ENCODE measurements around the gene DOCK10.

The DOCK10 gene

GRCh38 chr2:224875841-224876240 is 166.4 kb downstream of the DOCK10 start:
- Histone ChIP-seq H3K4me1 (ENCODE audit: control insufficient read depth, insufficient read depth, low read length) (no peaks in the 10 kb centered on the region), H3K36me3 (ENCODE audit: control insufficient read depth in 2 of 2, insufficient read depth in 1 of 2, low read length in 2 of 2) (no peaks in the 10 kb centered on the region), H3K9me3 (ENCODE audit: control insufficient read depth, insufficient read depth, low read depth, low read length) (no peaks in the 10 kb centered on the region), H3K4me3 (ENCODE audit: low read depth, low read length) (no peak overlapping the region), H3K27ac (ENCODE audit: extremely low read depth, low read depth, low read length) (no peak overlapping the region)
- no peak for TF ChIP-seq ZNF623 (tag by site-specific recombination; IDR thresholded peaks at IDR 0.05)
- no peak for TF ChIP-seq PATZ1 (tag by site-specific recombination; IDR thresholded peaks at IDR 0.05)
- POLR2A ChIA-PET, result no interaction called here
- CTCF ChIA-PET, result no interaction called here

- Histone ChIP-seq H3K4me1 (ENCODE audit: control insufficient read depth, insufficient read depth, low read length) (no peaks in the 10 kb centered on the region), H3K36me3 (ENCODE audit: control insufficient read depth in 2 of 2, insufficient read depth in 1 of 2, low read length in 2 of 2) (no peaks in the 10 kb centered on the region), H3K27ac (ENCODE audit: extremely low read depth, low read depth, low read length) (no peak overlapping the region), H3K9me3 (ENCODE audit: control insufficient read depth, insufficient read depth, low read depth, low read length) (no peaks in the 10 kb centered on the region), H3K4me3 (ENCODE audit: low read depth, low read length) (no peak overlapping the region)
- TF ChIP-seq ZNF239 (tag by site-specific recombination; IDR thresholded peaks at IDR 0.05) (no peak), KLF7 (tag by site-specific recombination; IDR thresholded peaks at IDR 0.05; ENCODE audit: borderline replicate concordance) (no peak), ZNF768 (tag by site-specific recombination; IDR thresholded peaks at IDR 0.05) (no peak), KLF1 (tag by site-specific recombination; IDR thresholded peaks at IDR 0.05) (no peak), ZBTB49 (tag by site-specific recombination; IDR thresholded peaks at IDR 0.05; ENCODE audit: low read depth) (no peak), SCRT1 (tag by site-specific recombination; IDR thresholded peaks at IDR 0.05; ENCODE audit: borderline replicate concordance) (no peak), ZNF626 (tag by site-specific recombination; IDR thresholded peaks at IDR 0.05) (no peak)
- TF ChIP-seq, protein P1, sequence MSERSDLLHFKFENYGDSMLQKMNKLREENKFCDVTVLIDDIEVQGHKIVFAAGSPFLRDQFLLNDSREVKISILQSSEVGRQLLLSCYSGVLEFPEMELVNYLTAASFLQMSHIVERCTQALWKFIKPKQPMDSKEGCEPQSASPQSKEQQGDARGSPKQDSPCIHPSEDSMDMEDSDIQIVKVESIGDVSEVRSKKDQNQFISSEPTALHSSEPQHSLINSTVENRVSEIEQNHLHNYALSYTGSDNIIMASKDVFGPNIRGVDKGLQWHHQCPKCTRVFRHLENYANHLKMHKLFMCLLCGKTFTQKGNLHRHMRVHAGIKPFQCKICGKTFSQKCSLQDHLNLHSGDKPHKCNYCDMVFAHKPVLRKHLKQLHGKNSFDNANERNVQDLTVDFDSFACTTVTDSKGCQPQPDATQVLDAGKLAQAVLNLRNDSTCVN (tag by site-specific recombination; optimal IDR thresholded peaks at IDR 0.05), result no peak
- ChIA-PET POLR2A (no interaction called here), CTCF (no interaction called here)
Measured at GRCh38 chr2:224875153-224875552, 167.1 kb downstream of the DOCK10 start.

GRCh38 chr2:224871813-224872212 is 170.5 kb downstream of the DOCK10 start:
- H3K4me3 ChIP-seq (ENCODE audit: low read depth, low read length), result no peak overlapping the region
- H3K9me3 ChIP-seq (ENCODE audit: control insufficient read depth, insufficient read depth, low read depth, low read length), result no peaks in the 10 kb centered on the region
- ChIA-PET CTCF (no interaction called here), POLR2A (interaction anchor here (0.5 kb wide), 1 partner anchor 142 kb away, joined by 4 read pairs; no protein-coding TSS in a partner anchor)
- no peaks in the 10 kb centered on the region for H3K36me3 ChIP-seq (ENCODE audit: control insufficient read depth in 2 of 2, insufficient read depth in 1 of 2, low read length in 2 of 2)
- no peaks in the 10 kb centered on the region for H3K4me1 ChIP-seq (ENCODE audit: control insufficient read depth, insufficient read depth, low read length)
- H3K27ac ChIP-seq (ENCODE audit: extremely low read depth, low read depth, low read length), result no peak overlapping the region
- no peak for TF ChIP-seq ZFP69B (tag by site-specific recombination; IDR thresholded peaks at IDR 0.05)
- no peak for TF ChIP-seq KLF9 (tag by site-specific recombination; IDR thresholded peaks at IDR 0.05; ENCODE audit: low read depth)
- TF ChIP-seq, protein P2, sequence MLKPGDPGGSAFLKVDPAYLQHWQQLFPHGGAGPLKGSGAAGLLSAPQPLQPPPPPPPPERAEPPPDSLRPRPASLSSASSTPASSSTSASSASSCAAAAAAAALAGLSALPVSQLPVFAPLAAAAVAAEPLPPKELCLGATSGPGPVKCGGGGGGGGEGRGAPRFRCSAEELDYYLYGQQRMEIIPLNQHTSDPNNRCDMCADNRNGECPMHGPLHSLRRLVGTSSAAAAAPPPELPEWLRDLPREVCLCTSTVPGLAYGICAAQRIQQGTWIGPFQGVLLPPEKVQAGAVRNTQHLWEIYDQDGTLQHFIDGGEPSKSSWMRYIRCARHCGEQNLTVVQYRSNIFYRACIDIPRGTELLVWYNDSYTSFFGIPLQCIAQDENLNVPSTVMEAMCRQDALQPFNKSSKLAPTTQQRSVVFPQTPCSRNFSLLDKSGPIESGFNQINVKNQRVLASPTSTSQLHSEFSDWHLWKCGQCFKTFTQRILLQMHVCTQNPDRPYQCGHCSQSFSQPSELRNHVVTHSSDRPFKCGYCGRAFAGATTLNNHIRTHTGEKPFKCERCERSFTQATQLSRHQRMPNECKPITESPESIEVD (tag by site-specific recombination; IDR thresholded peaks at IDR 0.05), result no peak
- no peak for TF ChIP-seq ZNF16 (tag by site-specific recombination; IDR thresholded peaks at IDR 0.05; ENCODE audit: low read depth)
- no peak for TF ChIP-seq ZNF175 (tag by site-specific recombination; IDR thresholded peaks at IDR 0.05)
- TF ChIP-seq, protein P3, sequence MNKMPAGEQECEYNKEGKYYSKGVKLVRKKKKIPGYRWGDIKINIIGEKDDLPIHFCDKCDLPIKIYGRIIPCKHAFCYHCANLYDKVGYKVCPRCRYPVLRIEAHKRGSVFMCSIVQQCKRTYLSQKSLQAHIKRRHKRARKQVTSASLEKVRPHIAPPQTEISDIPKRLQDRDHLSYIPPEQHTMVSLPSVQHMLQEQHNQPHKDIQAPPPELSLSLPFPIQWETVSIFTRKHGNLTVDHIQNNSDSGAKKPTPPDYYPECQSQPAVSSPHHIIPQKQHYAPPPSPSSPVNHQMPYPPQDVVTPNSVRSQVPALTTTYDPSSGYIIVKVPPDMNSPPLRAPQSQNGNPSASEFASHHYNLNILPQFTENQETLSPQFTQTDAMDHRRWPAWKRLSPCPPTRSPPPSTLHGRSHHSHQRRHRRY (tag by site-specific recombination; IDR thresholded peaks at IDR 0.05), result no peak
- TF ChIP-seq RBAK (tag by site-specific recombination; IDR thresholded peaks at IDR 0.05), result no peak
- no peak for TF ChIP-seq ZIC2 (tag by site-specific recombination; IDR thresholded peaks at IDR 0.05)
- no peak for TF ChIP-seq ZNF629 (tag by site-specific recombination; IDR thresholded peaks at IDR 0.05)
- no peak for TF ChIP-seq TCF7L2 (IDR thresholded peaks at IDR 0.05; ENCODE audit: borderline replicate concordance, low read depth, low read length)
- TF ChIP-seq ZFP37 (tag by site-specific recombination; IDR thresholded peaks at IDR 0.05), result no peak
- no peak for TF ChIP-seq ZXDB (tag by site-specific recombination; IDR thresholded peaks at IDR 0.05)
- no peak for TF ChIP-seq ZNF654 (tag by site-specific recombination; IDR thresholded peaks at IDR 0.05; ENCODE audit: low read depth)
- no peak for TF ChIP-seq ZNF155 (tag by site-specific recombination; IDR thresholded peaks at IDR 0.05)
- no peak for TF ChIP-seq ZNF785 (tag by site-specific recombination; IDR thresholded peaks at IDR 0.05)
- no peak for TF ChIP-seq ZNF830 (tag by site-specific recombination; IDR thresholded peaks at IDR 0.05; ENCODE audit: low read depth)
